ENCODE data around the gene DNAAF1.

The DNAAF1 gene

GRCh38 chr16:84161037-84161436, 15.9 kb downstream of the DNAAF1 start:
- DNase-seq (ENCODE audit: low spot score), result no peak

DNA sequence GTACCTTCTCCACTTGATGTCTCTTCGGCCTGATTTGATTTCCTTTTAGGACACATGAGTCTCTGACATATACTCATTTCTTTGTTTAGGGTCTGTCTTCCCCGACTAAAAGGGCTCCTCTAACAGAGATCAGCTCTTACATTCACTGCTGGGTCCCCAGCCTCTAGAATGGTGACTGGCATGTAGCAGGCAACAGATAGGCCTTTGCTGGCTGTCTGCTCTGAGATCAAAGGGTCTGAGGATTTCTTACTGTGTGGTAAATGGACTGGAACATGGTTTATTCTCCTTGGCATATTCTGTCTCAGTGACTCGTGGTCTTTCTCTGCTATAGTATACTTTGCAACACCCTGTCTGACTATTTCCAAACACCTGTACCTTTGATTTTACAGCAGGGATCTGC, 16.7 kb downstream of the DNAAF1 start:
- no peak for DNase-seq (ENCODE audit: low spot score)

DNA sequence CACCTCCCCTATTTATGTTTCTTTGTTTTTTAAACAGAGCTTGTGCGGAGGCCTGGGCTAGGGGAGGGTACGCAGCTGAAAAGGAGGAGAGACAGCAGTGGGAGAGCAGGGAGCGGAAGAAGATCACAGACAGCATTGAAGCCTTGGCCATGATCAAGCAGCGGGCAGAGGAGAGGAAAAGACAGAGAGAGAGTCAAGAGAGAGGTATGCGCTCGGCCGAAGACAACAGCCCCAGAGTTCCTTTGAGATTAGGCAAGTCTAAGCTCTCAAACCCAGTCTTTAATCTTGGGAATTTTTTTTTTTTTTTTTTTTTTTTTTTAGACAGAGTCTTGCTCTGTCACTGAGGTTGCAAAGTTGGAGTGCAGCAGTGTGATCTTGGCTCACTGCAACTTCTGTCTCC, 20.6 kb downstream of the DNAAF1 start:
- DNase-seq (ENCODE audit: low spot score), result no peak

DNA sequence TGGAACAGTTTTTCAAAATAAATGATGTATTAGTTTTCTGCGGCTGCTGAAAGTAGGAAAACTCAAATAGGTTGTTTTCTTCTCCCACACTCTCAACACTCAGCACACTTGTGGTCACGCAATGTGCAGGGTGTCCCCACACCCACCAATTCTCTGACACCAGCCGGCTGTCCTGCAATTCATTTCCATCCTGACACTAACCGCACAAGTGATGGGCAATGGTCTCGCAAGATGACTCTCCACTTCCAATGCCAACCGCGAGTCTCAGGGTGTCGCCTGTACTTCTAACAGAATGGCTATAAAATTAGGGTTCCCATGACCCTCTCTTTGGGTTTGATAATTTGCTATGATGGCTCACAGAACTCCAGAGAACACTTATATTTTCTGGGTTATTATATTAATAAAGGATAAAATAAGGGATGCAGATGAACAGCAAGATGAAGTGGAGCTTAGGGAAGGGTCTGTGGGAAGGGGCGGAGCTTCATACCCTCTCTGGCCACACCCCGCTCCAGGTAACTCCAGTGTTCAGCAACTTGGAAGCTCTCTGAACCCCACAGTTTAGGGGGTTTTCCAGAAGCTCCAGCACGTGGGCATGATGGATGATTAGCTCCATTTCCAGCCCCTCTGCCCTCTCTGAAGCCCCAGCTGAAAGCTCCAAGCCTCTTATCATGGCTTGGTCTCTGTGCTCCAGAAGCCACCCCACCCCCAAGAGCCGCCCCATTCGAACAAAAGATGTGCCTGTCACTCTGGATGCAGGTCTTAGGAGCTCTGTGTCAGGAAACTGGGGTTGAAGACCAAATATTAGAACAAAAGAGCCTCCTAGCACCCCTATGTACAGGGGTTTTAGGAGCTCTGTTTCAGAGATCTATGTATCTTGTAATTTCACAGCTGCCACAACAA, 21.9 kb downstream of the DNAAF1 start:
- DNase-seq (ENCODE audit: low spot score), result no peak

DNA sequence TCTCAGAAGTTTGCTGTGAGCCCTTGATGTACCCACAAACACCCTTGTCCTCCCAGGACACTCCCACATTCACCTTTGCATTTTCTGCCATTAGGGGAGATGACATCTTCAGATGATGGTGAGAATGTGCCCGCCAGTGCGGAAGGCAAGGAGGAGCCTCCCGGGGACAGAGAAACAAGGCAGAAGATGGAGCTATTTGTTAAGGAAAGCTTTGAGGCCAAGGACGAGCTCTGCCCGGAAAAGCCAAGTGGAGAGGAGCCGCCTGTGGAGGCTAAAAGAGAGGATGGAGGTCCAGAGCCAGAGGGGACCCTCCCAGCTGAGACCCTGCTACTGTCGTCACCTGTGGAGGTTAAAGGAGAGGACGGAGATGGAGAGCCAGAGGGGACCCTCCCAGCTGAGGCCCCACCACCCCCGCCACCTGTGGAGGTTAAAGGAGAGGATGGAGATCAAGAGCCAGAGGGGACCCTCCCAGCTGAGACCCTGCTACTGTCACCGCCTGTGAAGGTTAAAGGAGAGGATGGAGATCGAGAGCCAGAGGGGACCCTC, 24.7 kb downstream of the DNAAF1 start:
- no peak for DNase-seq (ENCODE audit: low spot score)

- DNase-seq (ENCODE audit: low spot score), result no peak
These were observed 29.3 kb downstream of the DNAAF1 start for GRCh38 chr16:84174396-84174795.

GRCh38 chr16:84175350-84176081, 30.4 kb downstream of the DNAAF1 start:
- no peak for DNase-seq (ENCODE audit: low spot score)

DNA sequence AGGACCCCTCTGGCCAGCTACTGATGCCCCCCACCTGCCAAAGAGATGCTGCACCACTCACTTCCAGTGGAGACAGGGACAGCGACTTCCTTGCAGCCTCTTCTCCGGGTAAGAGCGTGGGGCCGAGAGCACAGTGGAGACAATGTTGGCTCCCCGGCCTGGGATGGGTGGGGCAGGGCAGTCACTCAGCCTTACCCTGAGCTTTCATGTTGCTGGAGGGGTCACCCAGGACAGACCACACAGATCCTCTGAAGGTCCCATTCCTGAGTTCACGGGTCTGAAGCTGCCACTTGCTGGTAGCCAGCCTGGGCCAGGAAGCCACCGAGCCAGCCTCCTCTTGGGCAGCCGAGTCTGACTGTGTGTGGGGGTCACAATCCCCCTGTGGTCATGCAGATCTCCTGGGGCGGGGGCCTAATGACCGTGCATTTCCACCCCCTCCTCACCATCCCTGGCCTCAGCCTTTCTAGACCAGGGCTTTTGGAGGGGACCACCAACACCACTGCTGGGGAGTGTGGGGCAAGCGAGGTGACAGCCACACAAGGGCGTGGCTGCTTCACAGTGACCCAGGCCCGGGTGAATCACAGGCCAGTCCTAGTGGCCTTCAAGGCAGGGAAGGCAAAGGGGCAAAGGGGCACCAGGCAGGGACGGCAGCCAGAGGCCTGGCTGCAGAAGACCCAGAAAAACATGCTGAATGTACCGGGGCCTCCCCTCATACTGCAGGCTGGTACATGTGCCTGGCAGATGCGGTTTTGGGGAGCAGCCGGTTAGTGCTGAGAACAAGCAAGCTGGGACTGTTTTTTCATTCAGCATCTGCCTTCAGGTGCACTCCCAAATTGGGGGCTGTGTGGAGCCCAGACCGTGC, 31.3 kb downstream of the DNAAF1 start:
- DNase-seq (ENCODE audit: low spot score), result no peak

- no peak for DNase-seq (ENCODE audit: low spot score)
These were observed 32.6 kb downstream of the DNAAF1 start for GRCh38 chr16:84177741-84178073.

GRCh38 chr16:84178146-84178765, 33.1 kb downstream of the DNAAF1 start:
- DNase-seq (ENCODE audit: low spot score), result no peak

DNA sequence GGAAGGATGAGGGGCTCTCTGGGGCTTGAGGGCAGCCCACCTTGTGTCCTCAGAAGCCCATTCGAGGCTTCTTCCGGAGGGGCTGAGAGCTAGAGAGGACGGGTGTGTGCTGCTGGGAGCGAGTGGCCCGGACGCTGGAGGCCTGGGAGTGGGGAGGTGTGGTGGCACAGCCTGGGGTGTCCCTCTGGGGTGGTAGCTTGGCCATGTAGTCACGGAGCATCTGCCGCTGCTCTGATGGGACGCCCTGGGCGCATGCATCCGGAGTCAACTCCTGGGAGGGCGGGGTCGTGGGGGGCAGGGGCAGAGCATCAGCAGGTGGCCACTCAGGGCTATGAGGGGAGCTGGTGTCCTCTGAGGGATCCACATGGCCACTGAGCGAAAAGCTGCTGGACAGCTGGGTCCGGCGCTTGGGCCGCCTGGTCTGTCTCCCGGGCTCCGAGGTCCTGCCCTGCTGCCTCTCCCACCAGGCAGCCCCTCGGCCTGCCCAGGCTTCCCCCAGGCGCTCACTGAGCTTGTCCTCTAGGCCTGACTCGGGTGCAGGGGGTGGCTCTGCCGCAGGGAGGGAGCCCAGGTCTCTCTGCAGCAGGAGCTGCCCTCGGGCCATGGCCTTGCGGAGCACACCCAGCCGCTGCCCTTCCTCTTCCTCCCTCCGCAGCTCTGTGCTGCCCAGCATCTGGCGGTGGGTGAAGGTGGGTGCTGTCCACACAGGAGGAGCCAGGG, 33.9 kb downstream of the DNAAF1 start:
- no peak for DNase-seq (ENCODE audit: low spot score)

DNA sequence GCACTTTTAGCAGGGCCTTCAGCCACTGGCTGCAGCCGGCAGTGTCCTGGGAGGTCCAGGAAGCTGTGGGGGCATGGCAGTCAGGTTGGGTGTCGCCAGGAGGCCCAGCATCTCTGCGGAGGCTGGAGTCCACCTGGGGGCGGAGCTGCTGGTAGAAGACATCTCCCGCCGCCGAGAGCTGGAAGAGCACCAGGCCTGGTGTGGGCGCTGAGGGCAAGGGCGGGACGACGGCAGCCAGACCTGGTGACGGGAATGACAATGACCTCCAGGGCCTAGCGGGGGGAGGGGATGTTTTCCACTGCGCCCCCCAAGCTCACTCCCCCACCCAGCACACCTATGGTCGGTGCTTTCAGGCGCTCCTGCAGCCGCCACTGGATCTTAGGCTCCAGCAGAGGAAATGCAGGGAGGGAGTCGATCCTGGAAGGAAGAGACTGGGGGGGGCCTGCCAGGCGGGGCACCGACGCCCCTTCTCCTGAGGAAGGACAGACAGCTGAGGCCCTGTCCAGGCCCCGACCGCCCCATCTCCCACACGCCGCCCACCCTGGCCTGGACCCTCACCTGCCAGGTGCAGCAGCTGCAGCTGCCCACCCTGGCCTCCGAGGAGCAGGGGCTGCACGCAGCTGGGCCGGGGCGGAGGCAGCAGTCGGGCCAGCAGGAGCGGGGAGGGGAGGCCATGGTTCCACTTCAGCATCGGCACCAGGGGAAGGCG, 34.7 kb downstream of the DNAAF1 start:
- DNase-seq (ENCODE audit: low spot score), result no peak

GRCh38 chr16:84180519-84181140, 35.5 kb downstream of the DNAAF1 start:
- no peak for DNase-seq (ENCODE audit: low spot score)

- no peak for DNase-seq (ENCODE audit: low spot score)
These were observed 36.2 kb downstream of the DNAAF1 start for GRCh38 chr16:84181144-84181915.

- no peak for DNase-seq (ENCODE audit: low spot score)
These were observed 37.0 kb downstream of the DNAAF1 start for GRCh38 chr16:84182104-84182503.

DNA sequence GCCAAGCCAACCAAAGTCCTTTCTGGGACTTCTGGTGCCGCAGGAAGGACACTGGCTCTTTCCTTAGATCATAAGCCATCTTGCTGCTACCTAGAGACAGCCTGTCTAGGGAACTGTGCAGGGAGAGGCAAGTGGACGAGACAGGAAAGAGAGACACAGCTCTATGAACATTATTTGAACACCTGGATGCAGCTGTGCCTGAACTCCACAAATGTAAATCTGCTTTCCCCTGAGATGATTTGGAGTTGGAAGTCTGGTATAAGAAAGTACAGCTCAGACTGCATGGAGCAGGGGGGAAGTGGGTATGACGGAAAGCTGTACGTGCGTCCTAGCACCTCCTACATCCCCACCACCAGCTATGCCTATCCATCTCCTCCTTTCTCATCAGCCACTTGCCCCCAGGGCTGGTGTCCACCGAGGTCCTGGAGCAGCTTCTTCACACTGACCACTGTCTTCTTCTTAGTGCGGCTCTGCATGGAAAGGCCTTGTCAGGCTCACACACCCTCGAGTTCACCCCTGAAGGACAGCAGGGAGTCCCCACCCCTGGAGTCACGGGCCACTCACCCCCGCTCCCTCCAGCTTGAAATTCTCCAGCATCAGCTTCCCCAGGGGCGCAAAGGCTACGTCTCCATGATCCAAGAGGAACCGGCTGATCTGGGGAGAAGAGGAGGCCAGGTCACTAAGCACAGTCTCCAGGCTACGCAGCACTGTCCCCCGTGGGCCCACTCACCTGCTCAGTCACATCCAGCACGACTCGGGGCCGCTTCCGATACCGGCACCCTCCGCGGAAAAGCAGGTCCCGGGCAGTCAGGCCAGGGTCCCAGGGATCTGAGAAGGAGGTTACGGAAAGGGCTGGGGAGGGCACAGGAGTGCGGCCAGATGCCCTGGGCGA, 37.8 kb downstream of the DNAAF1 start:
- no peak for DNase-seq (ENCODE audit: low spot score)

DNA sequence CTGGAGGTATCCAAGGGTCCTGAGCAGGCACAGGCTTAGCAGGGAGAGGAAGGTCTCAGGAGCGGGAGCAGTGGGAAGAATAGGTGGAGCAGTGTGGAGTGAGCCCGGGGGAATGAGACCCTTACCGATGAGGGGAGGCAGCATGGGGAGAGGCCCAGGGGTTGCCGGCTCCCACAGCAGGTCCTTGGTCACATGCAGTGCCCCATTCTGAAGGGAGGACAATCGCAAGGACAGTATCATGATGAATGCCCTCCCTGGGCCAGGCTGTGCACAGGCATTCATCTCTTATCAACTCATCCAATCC, 38.4 kb downstream of the DNAAF1 start:
- no peak for DNase-seq (ENCODE audit: low spot score)

- no peak for DNase-seq (ENCODE audit: low spot score)
These were observed 38.9 kb downstream of the DNAAF1 start for GRCh38 chr16:84183911-84184591.
